Fibroblast of skin of right quadriceps (primary cell): ENCODE measurements around the gene P3H3.
A peak's percentile ranks its signal among the peaks of the same experiment; 100 is the strongest.
"Not testable (repeated sequence)": the region's sequence is repeated elsewhere in the genome, so short reads cannot be mapped to it uniquely, and the experiment has no call there.

Source experiments
- DNase-seq: peaks from one replicate; pipeline ENCODE4 v3.0.0-alpha.2; 2013

Gene P3H3

GRCh38 chr12:6867413-6868210 is 39.4 kb downstream of the P3H3 start, which contains the start of gene TPI1:
TSS of gene TPI1 (plus strand) at chr12:6867531. CDS start at chr12:6867567, 36 bp downstream.
- DNase-seq, result peak; percentile 77

GRCh38 chr12:6868211-6869048 is 40.2 kb downstream of the P3H3 start:
- no peak for DNase-seq

GRCh38 chr12:6869049-6870021 is 41.1 kb downstream of the P3H3 start:
- peak; percentile 69 for DNase-seq

- DNase-seq, result not testable (repeated sequence)
Observed at GRCh38 chr12:6870304-6870703, 42.1 kb downstream of the P3H3 start.

- no peak for DNase-seq
Observed at GRCh38 chr12:6871052-6871957, 43.1 kb downstream of the P3H3 start.

- DNase-seq, result peak; percentile 70
Observed at GRCh38 chr12:6872073-6873048, 44.2 kb downstream of the P3H3 start.

GRCh38 chr12:6873094-6874014 is 45.1 kb downstream of the P3H3 start, which contains the start of gene SPSB2:
TSS of gene SPSB2 (minus strand) at chr12:6873303. CDS start at chr12:6872901, 402 bp downstream.
- peak; percentile 93 for DNase-seq

GRCh38 chr12:6874015-6874368 is 45.8 kb downstream of the P3H3 start:
- DNase-seq, result not testable (repeated sequence)

- DNase-seq, result not testable (repeated sequence)
Observed at GRCh38 chr12:6879824-6880223, 51.6 kb downstream of the P3H3 start.

GRCh38 chr12:6883252-6883651 is 55.0 kb downstream of the P3H3 start:
- no peak for DNase-seq

- DNase-seq, result no peak
Observed at GRCh38 chr12:6883683-6884082, 55.5 kb downstream of the P3H3 start.

- DNase-seq, result no peak
Observed at GRCh38 chr12:6884539-6884938, 56.3 kb downstream of the P3H3 start.

GRCh38 chr12:6886206-6886999 is 58.2 kb downstream of the P3H3 start:
- DNase-seq, result not testable (repeated sequence)

- no peak for DNase-seq
Observed at GRCh38 chr12:6887460-6887859, 59.3 kb downstream of the P3H3 start.

- no peak for DNase-seq
Observed at GRCh38 chr12:6888360-6888759, 60.2 kb downstream of the P3H3 start.

GRCh38 chr12:6888794-6889193 is 60.6 kb downstream of the P3H3 start:
- not testable (repeated sequence) for DNase-seq
